Right lobe of liver (tissue), 6 donors: ENCODE data around the gene WNT5B. TPM values are rescaled to one million over a fixed set of nuclear protein-coding genes. Genes with fewer than 3 reads are reported as not detected.

ENCODE experiments used
- ATAC-seq, 4 donors: fragments of 200-7000 bp; cut with Tn5 transposase; one replicate each; pipeline ENCODE4 v1.9.1; 2020; ENCODE audit warnings: mild to moderate bottlenecking in 4 of 4, moderate library complexity in 4 of 4
- DNase-seq, 3 donors: peaks; one replicate each; pipeline ENCODE4 v3.0.0-alpha.2; 2020
- H3K27ac ChIP-seq, 3 donors: fragments of 200-600 bp; one replicate each; pipeline ENCODE4 v1.8.0; 2022
- H3K27me3 ChIP-seq, 2 donors: fragments of 200-600 bp; one replicate each; pipeline ENCODE4 v1.8.0; 2022
- H3K36me3 ChIP-seq, 4 donors: fragments of 200-600 bp; sonication (generic) in 1 of 4; one replicate each; pipeline versions ENCODE4 v1.5.1 to v1.8.0; 2017 to 2022; ENCODE audit warnings: control low read depth in 1 of 4
- H3K4me1 ChIP-seq, 4 donors: fragments of 200-600 bp; sonication (generic) in 1 of 4; one replicate each; pipeline versions ENCODE4 v1.5.1 to v1.8.0; 2017 to 2022; ENCODE audit warnings: control low read depth in 1 of 4
- H3K4me3 ChIP-seq, 3 donors: fragments of 200-600 bp; one replicate each; pipeline ENCODE4 v1.8.0; 2022
- H3K9me3 ChIP-seq, 4 donors: fragments of 200-600 bp; sonication (generic) in 1 of 4; one replicate each; pipeline versions ENCODE4 v1.5.1 to v1.8.0; 2017 to 2022; ENCODE audit warnings: control low read depth in 1 of 4
- POLR2A ChIP-seq: fragments of 450-650 bp; IDR thresholded peaks from one replicate; pipeline ENCODE4 v1.6.1; 2017; ENCODE audit warnings: antibody characterized with exemption, mild to moderate bottlenecking
- WGBS: methylation state at CpG from one replicate; pipeline ENCODE4 v1.1.6; 2018; ENCODE audit warnings: low coverage, low lambda C conversion rate; ENCODE audit not compliant: insufficient coverage; ENCODE audit errors: missing lambda C conversion rate; 5-methylcytosine and 5-hydroxymethylcytosine counted together
- intact Hi-C, 2 donors: fragments of 100-400 bp; cut with DNase I; formaldehyde crosslinking; loops; one replicate each; pipeline versions ENCODE4 v1.11.2 to v1.14.1; 2022
- total RNA-seq, 6 experiments: library from RNA; depleted of rRNA in 2 of 6; stranded (reverse); fragments of >200 nt in 2 of 6; fragmentation: NEBNext Ultra II Directional in 3 of 6; extraction: Animal tissue kit (Norgen Biotek cat#: 25700) in 3 of 6; gene quantifications; one replicate each; pipeline versions ENCODE4 v1.1.0 to v1.2.4, GENCODE V29; 2016 to 2023
- TF ChIP-seq, protein P1 (sequence below), 4 donors: fragments of 200-600 bp in 3 of 4; fragments of 450-650 bp in 1 of 4; IDR thresholded peaks; one replicate each; pipeline versions ENCODE4 v1.5.1 to v1.8.0; 2016 to 2022; ENCODE audit warnings: antibody characterized with exemption in 4 of 4, mild to moderate bottlenecking in 2 of 4
- donor health status: DM: no; HTN: yes; CAD: no.
- donor health status: DM: no; HTN: no; CAD: no.
- donor health status: DM: no; HTN: no; CAD: no.
- donor health status: DM: no; HTN: yes; CAD: no.
- donor health status: DM: no; HTN: yes; CAD: no.

Gene WNT5B
- total RNA-seq, 6 experiments from 2014 or later, result 0.43 to 8.1 (median 1.5) TPM

DNA sequence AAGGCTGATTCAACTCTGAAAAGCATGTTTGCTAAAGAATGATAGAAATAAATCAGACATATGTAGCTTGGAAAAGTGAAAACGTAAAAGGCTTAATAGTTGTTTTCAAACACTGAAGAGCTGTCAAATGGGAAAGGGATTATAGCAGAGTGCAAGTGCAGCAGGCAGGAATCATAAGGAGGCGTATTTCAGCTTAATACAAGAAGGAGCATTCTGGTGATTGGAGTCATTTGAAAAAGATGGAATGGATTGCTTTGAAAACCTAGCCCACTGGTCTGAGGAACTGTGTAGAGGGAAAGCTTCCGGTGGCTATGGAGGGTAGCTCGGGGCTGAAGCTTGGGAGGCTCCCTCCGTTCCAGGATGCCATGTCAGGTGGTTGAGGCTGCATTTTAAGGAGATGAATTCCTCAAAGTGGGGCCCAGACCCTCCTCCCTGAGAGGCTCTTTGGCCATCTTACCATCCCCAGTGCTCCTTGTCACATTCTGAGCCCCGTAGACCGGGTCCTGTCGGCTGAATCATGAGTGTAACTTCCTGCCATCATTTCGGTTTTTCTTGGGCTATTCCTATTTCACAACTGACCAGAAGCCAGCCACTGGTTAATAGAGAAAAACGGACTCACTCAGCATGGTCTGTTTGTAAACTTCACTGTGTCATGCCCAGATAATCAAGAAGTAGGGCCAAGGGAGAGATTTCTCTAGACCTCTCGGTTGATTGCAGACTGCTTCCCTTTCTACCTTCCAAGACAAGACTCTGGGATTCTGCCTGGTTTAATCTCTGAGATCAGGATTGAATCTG lies 6.5 kb downstream of the WNT5B start:
- H3K27ac ChIP-seq, result no peak overlapping the region
- H3K4me3 ChIP-seq, result no peak overlapping the region
- peaks cover 0 to 43% (median 13%) of the 10 kb centered on the region in 4 donors for H3K4me1 ChIP-seq
- ATAC-seq (no peak), DNase-seq (no peak)
- TF ChIP-seq, protein P1, sequence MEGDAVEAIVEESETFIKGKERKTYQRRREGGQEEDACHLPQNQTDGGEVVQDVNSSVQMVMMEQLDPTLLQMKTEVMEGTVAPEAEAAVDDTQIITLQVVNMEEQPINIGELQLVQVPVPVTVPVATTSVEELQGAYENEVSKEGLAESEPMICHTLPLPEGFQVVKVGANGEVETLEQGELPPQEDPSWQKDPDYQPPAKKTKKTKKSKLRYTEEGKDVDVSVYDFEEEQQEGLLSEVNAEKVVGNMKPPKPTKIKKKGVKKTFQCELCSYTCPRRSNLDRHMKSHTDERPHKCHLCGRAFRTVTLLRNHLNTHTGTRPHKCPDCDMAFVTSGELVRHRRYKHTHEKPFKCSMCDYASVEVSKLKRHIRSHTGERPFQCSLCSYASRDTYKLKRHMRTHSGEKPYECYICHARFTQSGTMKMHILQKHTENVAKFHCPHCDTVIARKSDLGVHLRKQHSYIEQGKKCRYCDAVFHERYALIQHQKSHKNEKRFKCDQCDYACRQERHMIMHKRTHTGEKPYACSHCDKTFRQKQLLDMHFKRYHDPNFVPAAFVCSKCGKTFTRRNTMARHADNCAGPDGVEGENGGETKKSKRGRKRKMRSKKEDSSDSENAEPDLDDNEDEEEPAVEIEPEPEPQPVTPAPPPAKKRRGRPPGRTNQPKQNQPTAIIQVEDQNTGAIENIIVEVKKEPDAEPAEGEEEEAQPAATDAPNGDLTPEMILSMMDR (IDR thresholded peaks at IDR 0.05), result no peak
- TF ChIP-seq POLR2A, result no peak
- WGBS, result 61% methylated on average over 9 of the region's 11 CpGs
- no peaks in the 10 kb centered on the region for H3K9me3 ChIP-seq
- intact Hi-C loops, result no loop called here
- H3K36me3 ChIP-seq, result no peaks in the 10 kb centered on the region
- H3K27me3 ChIP-seq, result no peaks in the 10 kb centered on the region

DNA sequence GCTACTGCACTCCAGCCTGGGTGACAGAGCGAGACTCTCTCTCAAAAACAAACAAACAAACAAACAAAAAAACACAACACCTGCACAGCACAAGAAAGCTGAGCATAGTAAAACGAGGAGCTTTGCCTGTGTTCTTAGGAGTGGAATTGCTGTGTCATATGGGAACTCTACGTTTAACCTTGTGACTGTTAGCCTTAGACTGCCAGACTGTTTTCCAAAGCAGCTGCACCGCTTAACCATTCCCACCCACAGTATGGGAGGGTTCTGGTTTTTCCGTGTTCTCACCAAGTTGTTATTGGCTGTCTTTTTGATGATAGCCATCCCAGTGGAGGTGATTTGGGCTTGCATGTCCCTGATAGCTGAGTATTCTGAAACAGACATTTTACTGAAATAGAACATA lies 9.2 kb downstream of the WNT5B start:
- no peak for TF ChIP-seq POLR2A
- TF ChIP-seq, protein P1 (IDR thresholded peaks at IDR 0.05), result no peak
- intact Hi-C loops, result no loop called here
- Histone ChIP-seq H3K27ac (no peak overlapping the region), H3K9me3 (no peaks in the 10 kb centered on the region), H3K4me3 (no peak overlapping the region), H3K36me3 (no peaks in the 10 kb centered on the region), H3K27me3 (no peaks in the 10 kb centered on the region), H3K4me1 (peaks cover 0 to 25% (median 8%) of the 10 kb centered on the region in 4 donors)
- ATAC-seq, result no peak
- no peak for DNase-seq
- WGBS, result 74% methylated on average over 5 of the region's 5 CpGs

DNA sequence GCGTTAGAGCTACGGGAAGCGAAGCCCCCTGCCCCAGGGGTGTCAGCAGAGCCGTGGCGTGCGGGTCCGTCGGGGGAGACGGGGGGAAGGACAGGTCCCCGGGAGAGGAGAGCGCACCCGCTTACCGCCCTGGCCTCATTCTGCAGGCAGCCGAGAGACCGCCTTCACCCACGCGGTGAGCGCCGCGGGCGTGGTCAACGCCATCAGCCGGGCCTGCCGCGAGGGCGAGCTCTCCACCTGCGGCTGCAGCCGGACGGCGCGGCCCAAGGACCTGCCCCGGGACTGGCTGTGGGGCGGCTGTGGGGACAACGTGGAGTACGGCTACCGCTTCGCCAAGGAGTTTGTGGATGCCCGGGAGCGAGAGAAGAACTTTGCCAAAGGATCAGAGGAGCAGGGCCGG lies 10.5 kb downstream of the WNT5B start:
- WGBS, result 77% methylated on average over 7 of the region's 40 CpGs
- intact Hi-C loops, result no loop called here
- DNase-seq, result no peak
- peak; percentile 28 to 69 (median 44) for ATAC-seq
- no peaks in the 10 kb centered on the region for H3K9me3 ChIP-seq
- H3K27ac ChIP-seq, result no peak overlapping the region
- H3K27me3 ChIP-seq, result no peaks in the 10 kb centered on the region
- H3K4me1 ChIP-seq, result peaks cover 0 to 11% (median 4%) of the 10 kb centered on the region in 4 donors
- no peaks in the 10 kb centered on the region for H3K36me3 ChIP-seq
- peak overlapping the region in 2 of 3 donors; percentile 11 to 16 for H3K4me3 ChIP-seq
- TF ChIP-seq POLR2A, result no peak
- TF ChIP-seq, protein P1 (IDR thresholded peaks at IDR 0.05), result no peak

DNA sequence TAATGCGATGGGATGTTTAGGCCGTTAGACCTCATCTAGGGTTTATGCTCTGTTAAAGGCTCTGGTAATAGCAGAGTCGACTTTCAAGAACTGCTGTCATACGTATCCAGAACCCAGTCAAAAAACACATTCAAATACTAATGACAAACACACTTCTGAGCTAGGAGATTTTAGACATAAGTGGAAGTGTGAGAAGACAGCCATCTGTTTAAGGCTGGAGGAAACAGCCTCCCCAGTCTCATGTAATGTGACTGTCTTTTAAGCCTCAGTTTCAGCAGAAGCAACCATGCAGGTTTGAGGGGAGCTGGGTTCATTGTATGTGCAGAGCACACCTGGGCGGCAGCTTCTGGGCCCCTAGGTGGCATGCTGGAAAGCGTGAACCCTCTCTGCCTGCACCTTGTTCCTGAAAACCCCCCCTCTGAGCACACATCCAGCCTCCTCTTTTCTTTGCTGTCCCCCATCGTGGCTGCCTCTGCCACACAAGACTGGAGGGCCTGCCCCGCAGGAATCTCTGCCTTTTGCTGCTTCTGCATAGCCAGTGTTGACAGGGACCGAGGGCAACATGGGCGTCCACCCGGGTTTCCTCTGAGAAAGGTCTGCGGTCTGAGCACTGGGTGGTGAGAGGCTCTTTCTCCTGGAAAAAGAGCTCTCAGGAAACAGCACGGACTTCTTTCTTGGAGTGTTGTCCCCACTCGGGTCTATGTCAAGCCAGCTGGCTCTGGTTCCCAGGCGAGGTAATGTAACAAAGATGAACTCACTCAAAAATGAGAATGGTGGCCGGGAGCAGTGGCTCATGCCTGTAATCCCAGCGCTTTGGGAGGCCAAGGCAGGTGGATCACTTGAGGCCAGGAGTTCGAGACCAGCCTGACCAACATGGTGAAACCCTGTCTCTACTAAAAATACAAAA lies 11.6 kb downstream of the WNT5B start:
- no peak for TF ChIP-seq POLR2A
- TF ChIP-seq, protein P1 (IDR thresholded peaks at IDR 0.05), result no peak
- Histone ChIP-seq H3K4me1 (peaks cover 0 to 2% (median 0%) of the 10 kb centered on the region in 4 donors), H3K36me3 (no peaks in the 10 kb centered on the region), H3K9me3 (no peaks in the 10 kb centered on the region), H3K27me3 (no peaks in the 10 kb centered on the region), H3K27ac (no peak overlapping the region), H3K4me3 (no peak overlapping the region)
- intact Hi-C loops, result loop anchor here (10.0 kb wide), 1 partner anchor 294 kb away; no protein-coding TSS in a partner anchor
- 77% methylated on average over 9 of the region's 18 CpGs for WGBS
- ATAC-seq, result no peak
- no peak for DNase-seq
